BJ (cell line): ENCODE measurements around the gene CCDC9. TPM values are rescaled to one million over a fixed set of nuclear protein-coding genes. Genes with fewer than 3 reads are reported as not detected.
"Not testable (repeated sequence)": the region's sequence is repeated elsewhere in the genome, so short reads cannot be mapped to it uniquely, and the experiment has no call there.

Experiments used
- CTCF ChIA-PET: fragments of 350-600 bp; formaldehyde crosslinking; extraction: SDS; loops from one replicate; lab custom pipeline; 2021; ENCODE audit warnings: antibody characterized with exemption, inconsistent platforms; lab: Yijun Ruan, JAX
- POLR2A ChIA-PET: fragments of 300-600 bp; sonication (Branson Sonifier 250); formaldehyde crosslinking; extraction: SDS; loops from one replicate; lab custom pipeline; 2021; ENCODE audit warnings: antibody characterized with exemption; lab: Charles Lee
- DNase-seq: peaks from one replicate; pipeline ENCODE4 v3.0.0-alpha.2; 2011; ENCODE audit warnings: low read depth
- H3K27me3 ChIP-seq: 2 replicates; pipeline ENCODE4 v1.6.0; 2011; ENCODE audit warnings: low read length; ENCODE audit not compliant: control insufficient read depth, insufficient read depth
- H3K36me3 ChIP-seq: 2 replicates; pipeline ENCODE4 v1.5.1; 2011; ENCODE audit warnings: low read length; ENCODE audit not compliant: control insufficient read depth, insufficient read depth
- H3K4me3 ChIP-seq: 2 replicates; pipeline ENCODE4 v1.5.1; 2011; ENCODE audit warnings: low read depth, mild to moderate bottlenecking, control low read depth, low read length
- polyA plus RNA-seq: library from polyadenylated mRNA; depleted of rRNA; stranded (reverse); fragments of >200 nt; gene quantifications from 2 replicates; pipeline ENCODE4 v1.2.3, GENCODE V29; 2011
- TF ChIP-seq, protein P1 (sequence below): IDR thresholded peaks from 2 replicates; pipeline ENCODE4 v1.5.1; 2011; ENCODE audit warnings: low read depth, mild to moderate bottlenecking, control low read depth, inconsistent platforms, low read length, moderate library complexity; ENCODE audit not compliant: insufficient read depth

The CCDC9 gene
- polyA plus RNA-seq, 1 experiment: 4.1 TPM

DNA sequence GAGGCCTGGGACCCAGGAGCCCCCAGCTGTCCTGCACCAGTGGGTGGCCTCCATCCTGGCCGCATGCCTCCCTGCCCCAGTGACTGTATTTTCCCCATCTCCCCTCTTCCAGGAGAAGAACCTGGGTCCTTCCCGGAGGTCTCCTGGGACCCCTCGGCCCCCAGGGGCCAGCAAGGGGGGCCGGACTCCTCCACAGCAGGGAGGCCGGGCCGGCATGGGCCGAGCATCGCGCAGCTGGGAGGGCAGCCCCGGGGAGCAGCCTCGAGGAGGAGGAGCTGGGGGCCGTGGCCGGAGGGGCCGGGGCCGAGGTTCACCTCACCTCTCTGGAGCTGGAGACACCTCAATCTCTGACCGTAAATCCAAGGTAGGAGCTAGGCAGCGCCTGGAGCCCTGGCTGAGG, 4.2 kb downstream of the CCDC9 start:
- CTCF ChIA-PET: interaction anchor here (0.9 to 1.5 kb wide), 3 partner anchors 24 to 452 kb away, joined by 3 to 4 read pairs (median 3); partner anchors contain the start of gene EHD2
- H3K4me3 ChIP-seq: no peak overlapping the region
- no peak for DNase-seq
- TF ChIP-seq, protein P1, sequence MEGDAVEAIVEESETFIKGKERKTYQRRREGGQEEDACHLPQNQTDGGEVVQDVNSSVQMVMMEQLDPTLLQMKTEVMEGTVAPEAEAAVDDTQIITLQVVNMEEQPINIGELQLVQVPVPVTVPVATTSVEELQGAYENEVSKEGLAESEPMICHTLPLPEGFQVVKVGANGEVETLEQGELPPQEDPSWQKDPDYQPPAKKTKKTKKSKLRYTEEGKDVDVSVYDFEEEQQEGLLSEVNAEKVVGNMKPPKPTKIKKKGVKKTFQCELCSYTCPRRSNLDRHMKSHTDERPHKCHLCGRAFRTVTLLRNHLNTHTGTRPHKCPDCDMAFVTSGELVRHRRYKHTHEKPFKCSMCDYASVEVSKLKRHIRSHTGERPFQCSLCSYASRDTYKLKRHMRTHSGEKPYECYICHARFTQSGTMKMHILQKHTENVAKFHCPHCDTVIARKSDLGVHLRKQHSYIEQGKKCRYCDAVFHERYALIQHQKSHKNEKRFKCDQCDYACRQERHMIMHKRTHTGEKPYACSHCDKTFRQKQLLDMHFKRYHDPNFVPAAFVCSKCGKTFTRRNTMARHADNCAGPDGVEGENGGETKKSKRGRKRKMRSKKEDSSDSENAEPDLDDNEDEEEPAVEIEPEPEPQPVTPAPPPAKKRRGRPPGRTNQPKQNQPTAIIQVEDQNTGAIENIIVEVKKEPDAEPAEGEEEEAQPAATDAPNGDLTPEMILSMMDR: no peak
- no peaks in the 10 kb centered on the region for H3K27me3 ChIP-seq
- POLR2A ChIA-PET: no interaction called here
- H3K36me3 ChIP-seq: peaks cover 33% of the 10 kb centered on the region

DNA sequence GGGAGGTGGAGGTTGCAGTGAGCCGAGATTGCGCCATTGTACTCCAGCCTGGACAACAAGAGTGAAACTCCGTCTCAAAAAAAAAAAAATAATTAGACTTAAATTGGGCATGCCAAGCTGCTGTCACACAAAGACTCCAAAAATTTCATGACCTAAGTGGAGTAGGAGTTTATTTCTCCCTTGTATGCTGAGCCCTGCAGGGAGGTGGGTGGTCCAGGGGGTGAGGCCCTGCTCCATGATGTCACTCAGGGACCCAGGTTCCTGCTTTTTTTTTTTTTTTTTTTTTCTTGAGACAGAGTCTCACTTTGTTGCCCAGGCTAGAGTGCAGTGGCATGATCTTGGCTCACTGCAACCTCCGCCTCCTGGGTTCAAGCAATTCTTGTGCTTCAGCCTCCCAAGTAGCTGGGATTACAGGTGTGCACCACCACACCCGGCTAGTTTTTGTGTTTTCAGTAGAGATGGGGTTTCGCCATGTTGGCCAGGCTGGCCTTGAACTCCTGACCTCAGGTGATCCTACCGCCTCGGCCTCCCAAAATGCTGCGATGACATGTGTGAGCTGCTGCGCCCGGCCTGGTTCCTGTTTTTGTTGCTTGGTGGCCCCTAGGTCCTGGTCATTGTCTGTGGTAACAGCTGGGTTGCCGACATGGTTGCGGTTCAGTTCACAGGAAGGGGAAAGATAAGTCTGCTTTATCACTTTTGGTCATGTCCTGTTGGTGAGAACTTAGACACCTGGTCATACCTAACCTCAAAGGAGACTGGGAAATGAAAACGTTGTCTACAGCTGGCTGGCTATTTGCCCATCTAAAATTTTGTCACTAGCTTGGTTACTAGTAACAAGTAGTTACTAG, 5.8 kb downstream of the CCDC9 start:
- H3K4me3 ChIP-seq, POLR2A ChIA-PET, DNase-seq, H3K27me3 ChIP-seq: not testable (repeated sequence)
- H3K36me3 ChIP-seq: peaks cover 40% of the 10 kb centered on the region
- CTCF ChIA-PET: interaction anchor here (0.8 to 1.1 kb wide), 2 partner anchors 12 to 18 kb away, joined by 3 read pairs; no protein-coding TSS in a partner anchor

DNA sequence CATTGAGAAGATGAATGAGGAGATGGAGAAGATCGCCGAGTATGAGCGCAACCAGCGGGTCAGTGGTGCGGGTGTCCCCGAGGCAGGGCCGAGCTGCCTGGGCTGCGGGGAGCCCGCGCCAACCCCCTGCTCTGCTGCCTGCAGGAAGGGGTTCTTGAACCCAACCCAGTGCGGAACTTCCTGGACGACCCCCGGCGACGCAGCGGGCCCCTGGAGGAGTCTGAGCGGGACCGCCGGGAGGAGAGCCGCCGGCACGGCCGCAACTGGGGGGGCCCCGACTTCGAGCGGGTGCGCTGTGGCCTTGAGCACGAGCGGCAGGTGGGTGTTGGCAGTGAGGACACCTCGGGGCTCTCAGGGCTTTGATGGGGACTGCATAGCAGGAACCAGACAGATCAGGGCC, 8.3 kb downstream of the CCDC9 start:
- Histone ChIP-seq H3K4me3 (no peak overlapping the region), H3K36me3 (peaks cover 34% of the 10 kb centered on the region), H3K27me3 (no peaks in the 10 kb centered on the region)
- DNase-seq: no peak
- TF ChIP-seq, protein P1: no peak
- CTCF ChIA-PET: no interaction called here
- POLR2A ChIA-PET: no interaction called here

DNA sequence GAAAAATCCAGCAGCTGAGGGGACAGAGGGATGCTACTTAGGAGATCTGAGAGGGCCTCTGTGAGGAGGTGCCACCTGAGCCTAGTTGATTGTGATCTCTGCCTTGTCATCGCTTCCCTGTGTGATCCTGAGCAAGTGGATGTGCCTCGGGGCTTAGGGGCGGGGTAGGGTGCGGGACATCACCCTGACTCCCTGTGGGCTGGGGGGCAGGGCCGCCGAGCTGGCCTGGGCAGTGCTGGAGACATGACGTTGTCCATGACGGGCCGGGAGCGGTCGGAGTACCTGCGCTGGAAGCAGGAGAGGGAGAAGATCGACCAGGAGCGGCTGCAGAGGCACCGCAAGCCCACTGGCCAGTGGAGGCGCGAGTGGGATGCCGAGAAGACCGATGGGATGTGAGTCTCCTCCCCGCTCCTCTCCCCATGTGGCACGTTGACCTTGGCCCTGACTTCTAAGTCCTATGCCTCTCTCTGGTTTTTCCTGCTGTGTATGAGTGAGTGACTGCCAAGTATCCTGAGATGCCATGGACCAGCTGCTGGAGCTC, 10.1 kb downstream of the CCDC9 start:
- no peak overlapping the region for H3K4me3 ChIP-seq
- H3K27me3 ChIP-seq: no peaks in the 10 kb centered on the region
- H3K36me3 ChIP-seq: peaks cover 35% of the 10 kb centered on the region
- no peak for DNase-seq
- TF ChIP-seq, protein P1: no peak
- CTCF ChIA-PET: interaction anchor here (1.3 kb wide), 1 partner anchor 10 kb away, joined by 3 read pairs; no protein-coding TSS in a partner anchor
- POLR2A ChIA-PET: interaction anchor here (0.6 kb wide), 1 partner anchor 34 kb away, joined by 3 read pairs; no protein-coding TSS in a partner anchor

DNA sequence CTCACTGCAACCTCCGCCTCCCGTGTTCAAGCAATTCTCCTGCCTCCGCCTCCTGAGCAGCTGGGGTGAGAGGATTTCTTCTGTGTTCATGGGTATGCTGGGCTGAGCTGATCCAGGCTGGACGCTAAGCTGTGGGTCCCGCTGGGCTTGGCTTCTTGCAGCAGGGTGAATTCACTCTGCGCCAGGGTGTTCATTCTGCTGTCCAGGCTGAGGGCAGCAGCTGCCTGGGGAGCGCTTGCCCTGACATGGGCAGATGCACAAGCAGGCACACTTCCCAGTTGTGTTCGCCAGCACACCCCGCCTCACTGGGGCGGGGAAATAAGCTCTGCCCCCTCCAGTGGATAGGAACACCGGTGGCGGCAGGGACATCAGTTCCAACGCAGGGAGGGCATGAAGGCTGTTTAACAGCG, 11.0 kb downstream of the CCDC9 start:
- Histone ChIP-seq H3K27me3 (no peaks in the 10 kb centered on the region), H3K4me3 (no peak overlapping the region), H3K36me3 (peaks cover 39% of the 10 kb centered on the region)
- TF ChIP-seq, protein P1: no peak
- ChIA-PET POLR2A (no interaction called here), CTCF (interaction anchor here (1.3 kb wide), 1 partner anchor 9 kb away, joined by 3 read pairs; no protein-coding TSS in a partner anchor)
- DNase-seq: no peak
